ENCODE data around the gene NCBP1. TPM values are rescaled to one million over a fixed set of nuclear protein-coding genes. Genes with fewer than 3 reads are reported as not detected.
"Not testable (repeated sequence)": the region's sequence is repeated elsewhere in the genome, so short reads cannot be mapped to it uniquely, and the experiment has no call there.

The NCBP1 gene, protein sequence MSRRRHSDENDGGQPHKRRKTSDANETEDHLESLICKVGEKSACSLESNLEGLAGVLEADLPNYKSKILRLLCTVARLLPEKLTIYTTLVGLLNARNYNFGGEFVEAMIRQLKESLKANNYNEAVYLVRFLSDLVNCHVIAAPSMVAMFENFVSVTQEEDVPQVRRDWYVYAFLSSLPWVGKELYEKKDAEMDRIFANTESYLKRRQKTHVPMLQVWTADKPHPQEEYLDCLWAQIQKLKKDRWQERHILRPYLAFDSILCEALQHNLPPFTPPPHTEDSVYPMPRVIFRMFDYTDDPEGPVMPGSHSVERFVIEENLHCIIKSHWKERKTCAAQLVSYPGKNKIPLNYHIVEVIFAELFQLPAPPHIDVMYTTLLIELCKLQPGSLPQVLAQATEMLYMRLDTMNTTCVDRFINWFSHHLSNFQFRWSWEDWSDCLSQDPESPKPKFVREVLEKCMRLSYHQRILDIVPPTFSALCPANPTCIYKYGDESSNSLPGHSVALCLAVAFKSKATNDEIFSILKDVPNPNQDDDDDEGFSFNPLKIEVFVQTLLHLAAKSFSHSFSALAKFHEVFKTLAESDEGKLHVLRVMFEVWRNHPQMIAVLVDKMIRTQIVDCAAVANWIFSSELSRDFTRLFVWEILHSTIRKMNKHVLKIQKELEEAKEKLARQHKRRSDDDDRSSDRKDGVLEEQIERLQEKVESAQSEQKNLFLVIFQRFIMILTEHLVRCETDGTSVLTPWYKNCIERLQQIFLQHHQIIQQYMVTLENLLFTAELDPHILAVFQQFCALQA
- polyA plus RNA-seq (2013, experiment 1 of 2; ENCODE audit: insufficient read length) = 39.2 TPM
- 38.0 TPM for polyA plus RNA-seq (2013, experiment 2 of 2; ENCODE audit: insufficient read length)

DNA sequence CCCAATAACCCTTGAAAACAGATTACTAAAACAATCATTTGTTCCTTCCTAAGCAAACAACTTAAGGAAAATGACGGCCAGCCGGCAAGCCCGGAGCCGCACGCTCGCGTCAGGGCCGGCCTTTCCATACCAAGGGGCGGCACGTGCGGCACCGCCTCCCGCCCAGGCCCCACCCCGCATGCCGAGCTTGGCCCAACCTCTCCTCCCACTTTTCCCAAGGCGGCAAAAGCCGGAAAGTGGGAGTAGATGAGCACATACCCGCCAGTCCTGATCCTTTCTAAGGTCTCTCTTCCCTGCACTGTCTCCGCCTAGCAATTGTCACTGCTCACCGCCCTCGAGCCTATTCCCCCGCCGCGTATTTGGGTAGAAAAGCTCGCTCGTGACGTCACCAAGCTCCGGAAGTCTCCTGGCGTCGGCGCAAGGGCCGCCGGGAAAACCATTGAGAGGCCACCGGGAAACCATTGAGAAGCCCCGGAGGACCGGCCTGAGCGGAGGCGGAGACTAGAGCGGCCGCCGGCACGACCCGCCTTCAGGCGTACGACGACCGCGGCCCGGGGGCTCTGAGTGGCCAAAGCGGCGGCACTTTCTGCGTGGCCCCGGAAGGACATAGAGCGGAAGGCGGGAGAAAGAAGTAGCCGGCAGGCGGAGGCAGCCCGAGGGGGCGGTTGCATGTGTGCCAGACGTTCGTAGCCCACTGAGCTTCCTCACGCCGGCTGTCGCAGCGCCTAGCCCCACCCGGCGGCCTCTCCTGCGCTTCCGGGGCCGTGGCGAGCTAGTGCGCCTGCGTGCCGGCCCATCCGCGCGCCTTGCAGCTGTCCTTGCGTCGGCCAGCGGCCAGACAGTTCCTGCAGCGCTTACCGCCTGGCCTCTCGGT is at the start of gene NCBP1, which contains the start of gene TSTD2:
TSS of gene NCBP1 (plus strand) at position 837 of the 874 bp plus-strand sequence. CDS start 61 bp downstream, outside the sequence.
TSS of gene TSTD2 (minus strand) at position 384 of the 874 bp plus-strand sequence. CDS start 5,806 bp downstream, outside the sequence.
- peak; percentile 99 for DNase-seq

- DNase-seq = not testable (repeated sequence)
These were observed 48.8 kb upstream of the NCBP1 start for GRCh38 chr9:97584778-97585177.

DNA sequence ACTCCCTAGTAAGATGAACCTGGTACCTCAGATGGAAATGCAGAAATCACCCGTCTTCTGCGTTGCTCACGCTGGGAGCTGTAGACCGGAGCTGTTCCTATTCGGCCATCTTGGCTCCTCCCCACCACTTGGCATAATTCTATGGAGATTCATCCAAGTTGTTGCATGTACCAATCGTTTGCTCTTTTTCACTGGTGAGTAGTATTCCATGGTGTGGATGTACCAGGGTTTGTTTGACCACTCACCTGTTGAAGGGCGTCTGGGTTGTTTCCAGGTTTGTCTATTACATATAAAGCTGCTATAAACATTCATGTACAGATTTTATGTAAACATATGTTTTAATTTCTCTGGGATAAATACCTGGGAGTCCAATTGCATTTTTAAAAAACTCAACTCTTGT is 46.7 kb upstream of the NCBP1 start:
- DNase-seq = not testable (repeated sequence)

- DNase-seq = no peak
These were observed 42.1 kb upstream of the NCBP1 start for GRCh38 chr9:97591535-97591934.

GRCh38 chr9:97592126-97592525 is 41.5 kb upstream of the NCBP1 start:
- DNase-seq = no peak

DNA sequence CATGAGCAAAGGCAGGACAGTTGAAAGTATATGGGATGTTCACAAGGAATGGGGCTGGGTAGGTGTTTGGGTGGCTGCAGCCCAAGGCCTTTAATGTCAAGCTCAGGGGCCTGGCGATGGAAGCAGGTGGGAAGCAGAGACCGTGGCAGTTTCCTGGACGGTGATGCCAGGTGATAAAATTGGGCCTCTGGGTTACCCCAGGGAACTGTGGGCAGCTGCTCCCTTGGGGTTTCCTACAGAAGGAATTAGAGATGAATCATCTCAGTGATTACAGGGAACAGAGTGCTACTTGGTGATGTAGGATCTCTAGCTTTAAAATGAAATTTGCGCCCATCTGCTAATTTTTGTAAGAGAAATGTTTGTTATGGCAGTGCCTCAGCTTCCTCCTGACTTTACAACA is 39.7 kb upstream of the NCBP1 start:
- no peak for DNase-seq

DNA sequence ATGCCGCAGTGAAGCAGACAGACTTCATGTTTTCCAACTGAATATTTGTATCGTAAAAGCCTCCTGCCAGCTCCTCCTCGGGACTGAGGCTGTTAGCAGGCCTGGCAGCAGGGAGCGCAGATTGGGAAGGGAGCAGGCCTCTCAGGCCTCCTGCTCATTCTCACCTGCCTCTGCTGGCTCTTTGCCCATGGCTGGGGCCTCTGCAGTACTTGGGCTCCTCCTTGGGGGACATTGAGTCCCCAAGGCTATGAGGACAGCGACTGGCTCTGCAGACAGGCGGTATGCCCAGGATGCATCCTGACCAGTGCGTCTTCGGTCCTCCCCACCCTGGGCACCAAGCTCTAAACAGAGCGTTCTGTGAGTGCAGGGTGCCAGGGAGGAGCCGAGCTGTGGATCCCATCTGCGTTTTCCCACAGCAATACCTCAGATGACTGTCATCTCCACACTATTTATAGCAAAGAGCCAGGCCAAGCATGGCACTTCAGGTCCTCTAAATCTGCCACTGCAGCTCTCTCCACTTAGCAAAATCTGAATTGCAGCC is 39.2 kb upstream of the NCBP1 start:
- DNase-seq = no peak

DNA sequence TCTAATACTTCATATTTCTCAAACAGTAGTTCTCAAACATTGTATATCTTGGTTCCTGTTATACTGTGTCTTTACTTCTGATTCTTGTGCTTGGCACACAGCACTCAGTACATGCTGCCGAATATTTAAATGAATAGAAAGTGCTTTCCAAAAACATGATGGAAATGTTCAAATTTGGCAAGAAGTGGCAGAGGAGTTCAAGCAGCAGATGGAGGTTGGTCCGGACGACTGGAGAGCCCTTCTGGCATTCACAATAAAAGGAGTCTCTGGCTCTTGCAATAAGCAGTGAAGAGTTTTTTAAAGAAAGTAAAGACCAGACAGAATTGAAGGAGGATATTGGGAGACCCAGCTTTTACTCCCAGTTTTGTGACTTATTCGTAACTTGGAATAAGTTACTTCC is 36.7 kb upstream of the NCBP1 start:
- DNase-seq = no peak

- DNase-seq = peak; percentile 67
These were observed 34.9 kb upstream of the NCBP1 start for GRCh38 chr9:97598461-97599288.

DNA sequence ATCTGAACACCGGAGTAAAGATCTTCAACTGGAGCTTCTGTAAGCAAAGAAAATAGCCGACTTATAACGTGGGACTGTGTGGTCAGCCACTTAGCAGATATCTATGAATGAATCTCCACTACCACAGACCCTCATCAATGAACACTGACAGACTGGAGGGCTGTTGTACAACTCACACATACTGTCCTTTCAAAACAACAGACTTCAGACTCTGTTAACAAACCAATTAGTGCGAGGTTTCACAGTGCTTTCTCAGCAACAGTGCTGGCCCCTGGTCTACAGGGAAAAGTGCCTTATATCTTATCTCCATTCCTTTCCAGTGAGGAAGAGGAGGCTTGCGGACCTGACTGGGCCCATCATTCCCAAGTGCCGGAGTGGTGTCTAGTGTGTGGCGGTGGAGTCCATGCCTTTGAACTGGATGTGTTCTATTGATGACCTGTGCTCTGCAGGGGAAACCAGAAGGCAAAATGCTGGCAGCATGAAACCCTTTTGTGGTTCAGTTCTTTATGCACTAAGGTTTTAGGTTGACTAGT is 34.2 kb upstream of the NCBP1 start:
- no peak for DNase-seq

- DNase-seq = no peak
These were observed 32.9 kb upstream of the NCBP1 start for GRCh38 chr9:97600531-97601227.

DNA sequence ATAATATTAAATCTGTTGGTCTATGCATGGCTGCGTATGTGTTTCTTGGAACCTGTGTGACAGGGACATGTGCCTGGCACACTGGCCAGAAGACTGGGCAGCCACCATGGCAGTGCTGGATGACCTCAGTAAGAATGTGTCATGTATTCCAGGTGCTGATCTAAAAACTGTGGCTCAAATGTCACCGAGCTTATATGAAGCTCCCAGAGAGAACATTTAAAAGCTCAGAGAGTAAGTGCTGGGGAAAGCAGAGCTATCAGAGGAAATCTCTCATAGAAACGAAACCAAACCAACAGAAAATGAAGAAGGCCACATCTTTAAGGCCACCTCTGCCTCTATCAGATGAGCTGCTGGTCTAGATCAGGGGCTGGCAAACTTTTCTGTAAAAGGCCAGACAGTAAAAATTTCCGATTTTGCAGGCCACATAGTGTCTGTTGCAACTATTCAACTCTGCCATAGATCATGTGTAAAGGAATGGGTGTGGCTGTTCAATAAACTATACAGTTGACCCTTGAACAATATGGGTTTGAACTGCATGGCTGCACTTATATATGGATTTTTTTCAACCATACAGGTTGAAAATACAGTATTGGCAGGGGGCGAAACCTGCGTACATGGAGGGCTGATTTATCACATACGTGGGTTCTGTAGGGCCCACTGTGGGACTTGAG is 32.3 kb upstream of the NCBP1 start:
- no peak for DNase-seq

GRCh38 chr9:97602430-97602829 is 31.2 kb upstream of the NCBP1 start:
- DNase-seq = no peak

- DNase-seq = no peak
These were observed 28.5 kb upstream of the NCBP1 start for GRCh38 chr9:97604901-97605645.

- DNase-seq = peak; percentile 52
These were observed 18.1 kb upstream of the NCBP1 start for GRCh38 chr9:97615439-97616072.

- no peak for DNase-seq
These were observed 15.6 kb upstream of the NCBP1 start for GRCh38 chr9:97617939-97618416.

- DNase-seq = not testable (repeated sequence)
These were observed 13.6 kb upstream of the NCBP1 start for GRCh38 chr9:97620063-97620462.

GRCh38 chr9:97622483-97622882 is 11.1 kb upstream of the NCBP1 start:
- not testable (repeated sequence) for DNase-seq

Data from fibroblast of skin of abdomen (primary cell).